ENCODE measurements around the gene TUG1.

GRCh38 chr22:30934053-30934452 is 35.0 kb upstream of the TUG1 start:
- TF ChIP-seq CTCF (IDR thresholded peaks at IDR 0.05; ENCODE audit: extremely low read depth in 1 of 2, insufficient read depth in 1 of 2, low read depth in 1 of 2, low read length in 2 of 2), result no peak
- TF ChIP-seq POLR2AphosphoS5 (IDR thresholded peaks at IDR 0.05; ENCODE audit: insufficient read depth, low read depth, low read length), result no peak
- no peak for TF ChIP-seq POLR2A (IDR thresholded peaks at IDR 0.05; ENCODE audit: low read depth, low read length)
- no peak for TF ChIP-seq EZH2 (IDR thresholded peaks at IDR 0.05; ENCODE audit: borderline replicate concordance, low read depth, low read length, severe bottlenecking)
- no peak for TF ChIP-seq MAX (IDR thresholded peaks at IDR 0.05; ENCODE audit: insufficient read depth, insufficient read length)
- no peak for TF ChIP-seq JUN (IDR thresholded peaks at IDR 0.05; ENCODE audit: borderline replicate concordance, insufficient read depth, insufficient read length, low read depth)
- TF ChIP-seq MYC (IDR thresholded peaks at IDR 0.05; ENCODE audit: low read depth, low read length), result no peak
